Testis (tissue), 2 donors: ENCODE measurements around the gene RNF225.

Experiments
- POLR2A ChIP-seq: fragments of 450-650 bp; IDR thresholded peaks from one replicate; pipeline ENCODE4 v1.6.1; 2017; ENCODE audit warnings: antibody characterized with exemption, mild to moderate bottlenecking, moderate library complexity
- TF ChIP-seq, protein P1 (sequence below), 3 experiments: fragments of 450-650 bp in 2 of 3; fragments of 200-600 bp in 1 of 3; sonication (generic) in 1 of 3; IDR thresholded peaks; one replicate each; pipeline ENCODE4 v1.5.1; 2016 to 2019; ENCODE audit warnings: antibody characterized with exemption in 3 of 3, mild to moderate bottlenecking in 2 of 3, moderate library complexity in 1 of 3

- TF ChIP-seq, protein P1, sequence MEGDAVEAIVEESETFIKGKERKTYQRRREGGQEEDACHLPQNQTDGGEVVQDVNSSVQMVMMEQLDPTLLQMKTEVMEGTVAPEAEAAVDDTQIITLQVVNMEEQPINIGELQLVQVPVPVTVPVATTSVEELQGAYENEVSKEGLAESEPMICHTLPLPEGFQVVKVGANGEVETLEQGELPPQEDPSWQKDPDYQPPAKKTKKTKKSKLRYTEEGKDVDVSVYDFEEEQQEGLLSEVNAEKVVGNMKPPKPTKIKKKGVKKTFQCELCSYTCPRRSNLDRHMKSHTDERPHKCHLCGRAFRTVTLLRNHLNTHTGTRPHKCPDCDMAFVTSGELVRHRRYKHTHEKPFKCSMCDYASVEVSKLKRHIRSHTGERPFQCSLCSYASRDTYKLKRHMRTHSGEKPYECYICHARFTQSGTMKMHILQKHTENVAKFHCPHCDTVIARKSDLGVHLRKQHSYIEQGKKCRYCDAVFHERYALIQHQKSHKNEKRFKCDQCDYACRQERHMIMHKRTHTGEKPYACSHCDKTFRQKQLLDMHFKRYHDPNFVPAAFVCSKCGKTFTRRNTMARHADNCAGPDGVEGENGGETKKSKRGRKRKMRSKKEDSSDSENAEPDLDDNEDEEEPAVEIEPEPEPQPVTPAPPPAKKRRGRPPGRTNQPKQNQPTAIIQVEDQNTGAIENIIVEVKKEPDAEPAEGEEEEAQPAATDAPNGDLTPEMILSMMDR (IDR thresholded peaks at IDR 0.05) = no peak
- TF ChIP-seq POLR2A = no peak
These were observed 39.3 kb upstream of the RNF225 start for GRCh38 chr19:58355908-58356765.
